Measurements from ENCODE around the gene CARF. TPM values are rescaled to one million over a fixed set of nuclear protein-coding genes. Genes with fewer than 3 reads are reported as not detected.

CARF gene
- total and polyA plus RNA-seq, 2 of the 13 experiments (the other 11 are each of a cell fraction or from before 2014, with no cell fraction given) = 3.0 to 5.4 TPM

GRCh38 chr2:203019142-203019541, 107.1 kb downstream of the CARF start:
- WGBS (ENCODE audit: low lambda C conversion rate) = 94% methylated on average over 2 of the region's 2 CpGs
- Histone ChIP-seq H3K27ac (ENCODE audit: extremely low read length, insufficient read depth, low read length) (peak overlapping the region; percentile 55), H3K4me3 (replicated peaks in 1 of 3; ENCODE audit: insufficient read depth in 1 of 3, low read depth in 2 of 3, low read length in 3 of 3) (peak overlapping the region in 1 of 3 experiments; percentile 50; a peak in 2 of 6 replicates), H3K27me3 (ENCODE audit: control insufficient read depth in 1 of 2, insufficient read depth in 2 of 2, low read length in 2 of 2) (no peaks in the 10 kb centered on the region; a peak in 1 of 5 replicates), H3K4me2 (ENCODE audit: low read depth, low read length) (peak overlapping the region; percentile 86), H3K79me2 (ENCODE audit: insufficient read depth, low read length) (peaks cover 46% of the 10 kb centered on the region), H3K9ac (ENCODE audit: insufficient read depth, low read depth, low read length) (peak overlapping the region; percentile 56; the same call in 1 of the 2 replicates), H4K20me1 (ENCODE audit: insufficient read depth, low read length) (no peaks in the 10 kb centered on the region), H2AFZ (ENCODE audit: low read length) (no peak overlapping the region), H3K4me1 (ENCODE audit: insufficient read depth, low read length) (peaks cover 42% of the 10 kb centered on the region), H3K9me3 (ENCODE audit: low read length) (no peaks in the 10 kb centered on the region), H3K36me3 (replicated peaks in 1 of 2; ENCODE audit: control insufficient read depth in 1 of 2, insufficient read depth in 2 of 2, low read length in 2 of 2) (no peaks in the 10 kb centered on the region; a peak in 1 of 5 replicates)
- ChIA-PET POLR2A (no interaction called here), CTCF (ENCODE audit: low intra/inter-chr PET ratio, low total read pairs) (no interaction called here)
- BruUV-seq (replicated peaks) = no TSS peak
- in situ Hi-C loops (cut with HindIII; ENCODE audit: extremely low pct_ligation_motif_present, low pct_unique_long_range_greater_than_20kb) = no loop called here
- intact Hi-C loops (cut with micrococcal nuclease; ENCODE audit: unreplicated experiment) = loop anchor here (5.0 to 10.0 kb wide), 2 partner anchors 43 to 384 kb away; partner anchors contain the start of gene FAM117B
- no peak for FAIRE-seq
- no peak for DNase-seq (ENCODE audit: low spot score)
- ATAC-seq = no peak
- no peak for TF ChIP-seq ZNF547 (CRISPR knock-in tag; IDR thresholded peaks at IDR 0.05)
- TF ChIP-seq DPF2 (CRISPR knock-in tag; IDR thresholded peaks at IDR 0.05; ENCODE audit: borderline replicate concordance, low read depth) = no peak
- TF ChIP-seq ZNF121 (CRISPR knock-in tag; IDR thresholded peaks at IDR 0.05) = no peak
- TF ChIP-seq ZBTB2 (CRISPR knock-in tag; IDR thresholded peaks at IDR 0.05; ENCODE audit: low read depth) = no peak
- no peak for TF ChIP-seq ZNF234 (CRISPR knock-in tag; conservative IDR thresholded peaks at IDR 0.05)
- TF ChIP-seq MLX (CRISPR knock-in tag; IDR thresholded peaks at IDR 0.05) = no peak
- TF ChIP-seq ZNF34 (CRISPR knock-in tag; IDR thresholded peaks at IDR 0.05; ENCODE audit: borderline replicate concordance) = no peak
- no peak for TF ChIP-seq RBAK (CRISPR knock-in tag; IDR thresholded peaks at IDR 0.05)
- no peak for TF ChIP-seq CENPT (CRISPR knock-in tag; IDR thresholded peaks at IDR 0.05; ENCODE audit: low read depth)
- TF ChIP-seq SP140L (CRISPR knock-in tag; IDR thresholded peaks at IDR 0.05; ENCODE audit: borderline replicate concordance) = no peak
- TF ChIP-seq TRAFD1 (CRISPR knock-in tag; IDR thresholded peaks at IDR 0.05; ENCODE audit: borderline replicate concordance) = no peak

Measured in HepG2 (cell line).